Left renal pelvis (tissue), 4 donors: Measurements from ENCODE around the gene DRD2. TPM values are rescaled to one million over a fixed set of nuclear protein-coding genes. Genes with fewer than 3 reads are reported as not detected.

Experiments
- DNase-seq, 4 donors: peaks; one replicate each; pipeline ENCODE4 v3.0.0-alpha.2; 2013; ENCODE audit warnings: low read depth in 4 of 4, low spot score in 3 of 4
- polyA plus RNA-seq, 4 donors: library from polyadenylated mRNA; unstranded; fragments of 120-200 nt; gene quantifications; one replicate each; pipeline ENCODE4 v1.2.1, GENCODE V29; 2013; ENCODE audit not compliant: insufficient read length in 4 of 4

Gene DRD2
- polyA plus RNA-seq, 4 donors, result 0.21 to 0.91 (median 0.64) TPM

DNA sequence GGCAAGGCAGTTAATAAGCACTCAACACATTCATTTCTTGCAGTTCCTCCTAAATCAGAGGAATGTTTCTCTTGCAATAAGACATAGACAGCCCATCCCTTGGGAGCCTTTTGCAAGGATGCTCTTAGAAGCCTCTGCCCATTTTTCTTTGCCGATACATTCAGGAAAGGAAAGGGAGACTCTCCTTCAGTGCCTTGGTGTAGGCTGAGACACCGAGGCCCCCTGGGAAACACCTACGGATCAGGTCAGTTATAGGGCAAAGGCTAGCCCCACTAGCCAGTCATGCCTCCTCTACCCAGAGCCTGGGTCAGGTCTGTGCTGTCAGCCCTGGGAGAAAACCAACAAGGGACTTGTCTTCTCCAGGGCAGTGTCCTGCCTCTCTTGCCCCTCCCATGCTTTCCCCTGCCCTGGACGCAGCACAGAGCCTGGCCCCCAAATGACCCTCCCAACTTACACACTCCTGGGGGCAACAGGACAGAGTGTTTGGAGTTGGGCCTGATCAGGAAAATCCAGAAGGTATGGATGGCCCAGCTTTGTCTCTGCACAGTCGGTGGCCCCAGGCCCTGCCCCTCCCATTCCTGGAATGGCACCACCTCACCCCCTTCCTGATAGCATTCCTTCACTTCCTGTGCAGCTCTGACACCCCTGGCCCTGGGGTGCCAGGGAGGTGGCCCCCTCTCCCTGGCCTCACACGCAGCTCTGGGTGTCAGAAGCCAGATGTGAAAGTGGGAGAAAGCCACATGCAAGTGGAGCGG is 69.3 kb downstream of the DRD2 start:
- DNase-seq, result no peak

DNA sequence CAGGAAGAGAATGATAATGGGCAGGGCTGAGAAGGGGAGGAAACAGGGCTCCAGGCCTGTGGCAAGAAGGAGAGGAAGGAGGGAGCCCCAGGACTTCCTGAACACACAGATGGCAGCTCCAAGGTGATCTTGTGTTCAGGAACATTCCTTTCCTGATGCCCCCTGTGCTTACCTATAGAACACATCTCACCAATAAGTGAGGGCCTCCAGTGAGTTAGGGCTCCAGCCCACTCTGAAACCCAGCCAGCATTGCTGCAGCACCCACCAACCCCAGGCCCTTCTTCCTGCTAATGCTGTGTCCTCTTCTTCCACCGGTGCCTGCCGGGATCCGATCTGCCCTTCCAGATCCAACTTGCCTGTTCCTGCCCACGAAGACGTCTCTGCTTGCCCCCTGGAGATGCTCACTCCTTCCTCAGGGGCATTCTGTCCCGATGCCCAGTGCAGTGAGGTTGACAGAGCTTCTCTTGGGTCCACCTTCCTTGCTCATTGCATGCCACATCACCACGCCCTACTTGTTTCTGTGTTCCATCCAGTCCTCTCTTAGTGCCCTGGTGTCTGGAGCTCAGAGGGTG is 70.3 kb downstream of the DRD2 start:
- DNase-seq, result no peak

DNA sequence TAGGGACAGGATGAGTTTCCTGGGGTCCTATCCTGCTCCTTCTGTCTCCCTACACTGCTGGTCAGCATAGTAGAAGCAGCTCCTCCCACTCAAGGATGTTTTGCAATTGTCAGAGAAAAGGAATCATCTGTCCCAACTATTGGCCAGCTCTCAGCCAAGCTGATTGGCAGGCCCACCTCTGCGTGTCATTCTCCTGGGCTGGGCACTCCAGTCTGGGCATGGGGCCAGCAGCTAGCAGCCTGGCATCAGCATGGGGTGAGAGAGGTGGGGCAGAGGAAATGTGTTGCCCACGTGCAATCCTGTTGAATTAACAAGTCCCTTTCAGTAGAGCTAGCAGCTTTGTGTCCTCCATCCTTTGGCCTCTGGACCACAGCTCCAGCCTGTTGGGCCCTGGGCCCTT is 73.5 kb downstream of the DRD2 start:
- DNase-seq, result no peak

DNA sequence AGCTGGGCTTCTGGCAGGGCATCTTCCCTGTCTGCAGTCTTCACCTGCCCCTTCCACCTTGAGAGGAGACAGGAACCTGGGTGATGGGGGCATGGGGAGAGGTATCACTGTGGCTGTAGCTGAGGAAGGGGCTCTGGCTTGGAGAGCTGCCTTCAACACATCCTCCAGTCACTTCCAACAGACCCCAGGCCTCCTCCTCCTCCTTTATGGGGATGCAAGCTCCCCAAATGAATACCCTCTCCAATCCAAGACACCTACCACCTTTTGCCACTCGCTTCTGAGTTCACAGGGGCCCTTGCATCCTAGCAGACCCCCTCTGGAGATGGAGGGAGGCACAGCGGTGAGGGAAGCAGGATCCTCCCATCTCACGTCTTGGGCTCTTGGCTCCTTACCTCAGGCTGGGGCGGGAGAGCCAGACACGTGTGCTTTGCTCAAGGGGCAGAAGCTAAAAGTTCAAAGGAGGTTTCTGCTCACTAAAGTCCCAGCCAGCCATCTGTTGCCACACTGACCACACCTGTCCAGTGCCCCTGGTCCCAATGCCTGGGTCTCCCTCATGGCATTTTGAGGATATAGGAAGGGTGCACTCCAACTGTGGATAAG is 74.5 kb downstream of the DRD2 start:
- DNase-seq, result no peak

DNA sequence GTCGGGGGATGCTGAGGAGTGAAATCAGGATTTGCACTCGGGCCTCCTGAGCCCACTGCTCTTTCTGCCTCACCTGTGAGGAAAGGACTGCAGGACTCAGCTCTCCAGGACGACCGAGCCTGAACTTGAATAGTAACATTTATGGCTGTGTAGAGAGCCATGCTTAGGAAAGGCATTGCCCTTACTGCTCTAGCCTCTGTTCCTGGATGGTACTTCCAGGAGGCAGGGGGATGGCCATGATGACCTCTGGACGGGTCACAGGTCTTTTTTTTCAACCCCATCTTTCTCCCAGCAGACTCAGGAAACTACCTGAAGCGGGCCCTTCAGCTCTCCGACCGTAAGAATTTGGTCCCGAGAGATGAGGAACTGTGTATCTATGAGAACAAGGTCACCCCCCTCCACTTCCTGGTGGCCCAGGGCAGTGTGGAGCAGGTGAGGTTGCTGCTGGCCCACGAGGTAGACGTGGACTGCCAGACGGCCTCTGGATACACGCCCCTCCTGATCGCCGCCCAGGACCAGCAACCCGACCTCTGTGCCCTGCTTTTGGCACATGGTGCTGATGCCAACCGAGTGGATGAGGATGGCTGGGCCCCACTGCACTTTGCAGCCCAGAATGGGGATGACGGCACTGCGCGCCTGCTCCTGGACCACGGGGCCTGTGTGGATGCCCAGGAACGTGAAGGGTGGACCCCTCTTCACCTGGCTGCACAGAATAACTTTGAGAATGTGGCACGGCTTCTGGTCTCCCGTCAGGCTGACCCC is 76.3 kb downstream of the DRD2 start:
- DNase-seq, result no peak

DNA sequence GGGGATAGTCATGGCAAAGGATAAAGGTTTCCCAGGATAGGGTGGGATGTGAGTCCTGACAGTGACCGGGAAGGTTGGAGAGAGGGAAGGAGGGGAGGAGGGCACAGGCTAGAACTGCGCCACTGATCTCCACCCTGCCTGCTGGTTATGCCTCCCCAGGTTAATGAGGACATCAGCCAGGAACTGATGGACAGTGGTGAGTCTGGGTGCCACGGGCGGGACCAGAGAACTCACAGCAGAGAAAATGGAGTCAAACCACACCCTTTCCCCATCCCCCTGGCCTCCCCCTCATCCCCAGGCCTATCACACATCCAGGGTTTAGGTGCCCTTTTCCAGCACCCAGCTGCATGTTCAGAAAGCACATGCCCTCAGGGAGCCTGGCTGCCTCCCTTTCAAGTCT is 77.4 kb downstream of the DRD2 start:
- DNase-seq, result no peak

DNA sequence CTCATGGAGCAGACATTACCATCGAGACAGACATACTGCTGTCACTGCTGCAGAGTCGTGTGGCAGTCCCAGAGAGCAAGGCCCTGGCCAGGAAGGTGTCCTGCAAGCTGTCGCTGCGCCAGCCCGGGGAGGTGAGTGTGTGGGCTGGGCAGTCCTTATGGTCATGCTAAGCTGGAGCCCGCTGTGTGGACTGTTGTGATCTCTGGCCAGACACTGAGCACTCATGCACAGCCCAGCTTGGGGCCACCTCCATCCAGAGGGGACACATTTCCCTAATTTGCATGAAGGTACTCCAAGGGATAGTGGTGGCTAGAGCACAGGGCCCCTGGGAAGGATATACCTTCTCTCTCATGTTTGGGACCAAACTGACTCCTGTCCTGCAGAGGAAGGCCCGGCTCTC is 78.0 kb downstream of the DRD2 start:
- DNase-seq, result no peak

DNA sequence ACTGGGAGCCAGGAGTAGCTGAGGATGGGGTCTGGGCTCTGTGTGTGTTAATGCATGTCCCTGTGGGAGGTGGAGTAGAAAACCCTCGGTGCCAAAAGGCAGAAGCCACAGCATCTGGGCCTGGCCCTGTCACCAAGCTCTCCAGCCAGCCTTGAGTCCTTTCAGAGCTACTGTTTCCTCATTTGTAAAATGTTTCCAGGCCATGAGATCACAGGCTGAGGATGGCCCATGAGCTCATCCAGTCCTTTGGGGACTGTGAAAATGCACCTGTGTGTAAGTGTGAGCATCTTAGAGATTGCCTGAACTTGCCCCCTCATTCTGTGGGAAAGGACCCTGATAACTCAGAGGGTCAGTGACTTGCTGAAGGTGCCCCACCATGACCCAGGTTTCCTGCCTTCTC is 78.5 kb downstream of the DRD2 start:
- DNase-seq, result no peak

DNA sequence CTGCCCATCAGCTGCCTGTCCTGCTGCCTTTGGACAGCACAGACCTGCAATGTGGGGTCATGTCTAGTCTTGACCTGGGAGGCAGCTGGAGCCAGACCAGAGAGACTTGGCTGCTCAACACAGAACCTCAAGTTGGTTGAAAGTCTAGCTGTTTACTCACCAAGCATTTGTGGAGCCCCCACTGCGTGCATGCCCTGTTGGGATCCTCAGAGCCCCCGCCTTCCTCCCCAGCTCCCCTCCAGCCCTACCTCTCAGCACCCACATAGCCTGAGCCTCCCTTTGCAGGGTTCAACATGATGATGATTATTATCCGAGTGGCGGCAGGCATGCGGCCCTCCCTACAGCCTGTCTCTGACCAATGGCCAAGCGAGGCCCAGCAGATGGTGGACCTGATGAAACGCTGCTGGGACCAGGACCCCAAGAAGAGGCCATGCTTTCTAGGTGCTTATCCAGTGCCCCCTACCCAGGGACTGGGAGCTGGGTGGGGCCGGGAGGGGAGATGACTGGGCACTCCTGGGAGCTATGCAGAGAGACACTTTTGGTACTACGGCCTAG is 79.3 kb downstream of the DRD2 start:
- DNase-seq, result no peak

DNA sequence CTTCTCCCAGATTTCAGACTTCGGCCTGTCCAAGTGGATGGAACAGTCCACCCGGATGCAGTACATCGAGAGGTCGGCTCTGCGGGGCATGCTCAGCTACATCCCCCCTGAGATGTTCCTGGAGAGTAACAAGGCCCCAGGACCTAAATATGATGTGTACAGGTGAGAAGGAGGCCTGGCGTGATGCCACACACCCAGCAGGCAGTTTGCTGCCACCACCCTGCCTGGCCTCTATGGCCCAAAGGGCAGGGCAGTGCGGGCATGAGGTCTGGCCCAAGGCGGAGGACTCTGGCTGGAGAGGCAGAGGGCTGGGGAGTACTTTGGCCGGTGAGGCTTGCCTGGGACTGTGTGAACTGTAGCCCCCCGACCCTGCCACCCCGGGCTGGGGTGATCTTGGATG is 80.3 kb downstream of the DRD2 start:
- no peak for DNase-seq

DNA sequence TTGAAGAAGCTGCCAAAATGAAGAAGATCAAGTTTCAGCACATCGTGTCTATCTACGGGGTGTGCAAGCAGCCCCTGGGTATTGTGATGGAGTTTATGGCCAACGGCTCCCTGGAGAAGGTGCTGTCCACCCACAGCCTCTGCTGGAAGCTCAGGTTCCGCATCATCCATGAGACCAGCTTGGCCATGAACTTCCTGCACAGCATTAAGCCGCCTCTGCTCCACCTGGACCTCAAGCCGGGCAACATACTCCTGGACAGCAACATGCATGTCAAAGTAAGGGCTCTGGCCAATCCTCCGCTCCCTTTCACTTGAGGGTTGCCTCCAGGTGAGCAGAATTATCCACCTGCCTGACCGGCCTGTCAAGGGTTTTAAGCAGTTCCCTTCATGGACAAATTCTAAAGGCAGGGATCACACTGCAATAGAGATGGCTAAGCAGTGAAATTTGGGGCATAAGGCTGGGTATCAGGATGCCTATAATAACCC is 81.7 kb downstream of the DRD2 start:
- no peak for DNase-seq

DNA sequence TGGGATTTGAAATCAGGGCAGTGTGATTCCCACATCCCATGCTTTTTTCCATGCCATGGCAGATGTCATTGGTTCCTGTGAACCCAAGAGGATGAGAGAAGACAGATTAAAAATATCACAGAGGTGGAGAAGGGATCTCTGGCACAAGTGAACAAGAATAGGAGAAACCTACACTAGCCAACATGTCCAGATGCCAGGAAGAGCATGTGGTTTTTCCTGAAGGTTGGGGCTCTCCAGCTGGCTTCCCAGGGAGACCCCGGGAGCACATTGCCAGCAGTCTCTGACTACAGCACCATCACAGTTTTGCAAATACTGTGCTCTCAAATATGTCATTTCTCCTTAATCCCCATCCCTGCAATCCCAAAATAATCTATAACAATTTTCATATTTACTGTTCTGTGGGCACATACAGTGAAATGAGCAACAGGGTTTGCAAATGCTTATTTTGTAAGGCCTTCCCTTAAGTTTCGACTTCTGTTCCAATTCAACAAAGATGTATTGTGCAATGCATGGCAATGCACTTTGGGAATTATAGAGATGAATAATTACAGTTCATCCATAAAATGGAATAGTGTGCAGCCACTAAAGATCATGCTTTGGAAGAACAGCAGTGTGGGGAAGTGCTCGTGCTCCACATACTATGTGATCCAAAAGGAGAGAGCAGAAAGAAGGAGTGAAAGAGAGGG is 82.8 kb downstream of the DRD2 start:
- no peak for DNase-seq

DNA sequence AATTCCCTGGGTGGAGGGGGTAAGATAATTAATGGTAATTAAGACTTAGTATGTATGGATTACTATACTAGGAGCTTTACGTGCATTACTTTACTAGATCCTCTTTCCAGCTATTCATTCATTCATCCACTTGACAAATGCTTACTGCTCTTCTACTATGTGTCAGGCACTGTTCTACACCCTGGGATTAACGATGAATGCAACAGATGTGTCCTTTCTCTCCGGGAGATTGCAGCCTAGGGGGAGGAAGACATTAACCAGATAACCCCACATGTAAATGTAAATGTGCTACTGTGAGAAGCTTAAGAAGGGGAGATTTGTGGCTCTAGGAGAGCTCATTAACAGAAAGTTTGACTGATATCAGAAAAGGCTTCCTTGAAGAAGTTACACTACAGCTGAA is 85.9 kb downstream of the DRD2 start:
- DNase-seq, result no peak

DNA sequence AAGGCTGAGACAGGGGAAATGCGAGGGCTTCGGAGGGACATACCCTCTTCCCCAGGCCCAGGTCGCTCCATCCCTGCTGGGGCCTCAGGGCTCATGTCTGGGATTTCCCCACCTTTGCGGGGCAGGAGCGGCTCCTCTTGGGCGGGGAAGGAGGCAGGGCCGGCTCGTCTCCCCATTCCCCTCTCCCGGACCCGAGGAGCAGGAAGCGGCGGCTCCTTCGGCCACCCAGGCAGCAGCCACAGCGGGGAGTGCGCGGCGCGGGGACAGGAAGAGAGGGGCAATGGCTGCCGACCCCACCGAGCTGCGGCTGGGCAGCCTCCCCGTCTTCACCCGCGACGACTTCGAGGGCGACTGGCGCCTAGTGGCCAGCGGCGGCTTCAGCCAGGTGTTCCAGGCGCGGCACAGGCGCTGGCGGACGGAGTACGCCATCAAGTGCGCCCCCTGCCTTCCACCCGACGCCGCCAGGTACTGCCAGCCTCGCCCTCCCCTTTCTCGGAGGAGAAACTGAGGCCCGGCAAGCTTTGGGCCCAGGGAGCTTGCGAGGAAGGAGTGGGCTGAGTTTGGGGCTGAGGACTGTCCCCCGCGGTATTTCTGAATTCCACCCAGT is 87.5 kb downstream of the DRD2 start, which contains the start of gene ANKK1:
Gene ANKK1 (plus strand): TSS at position 175 of the 607 bp plus-strand sequence. CDS start 106 bp downstream, at position 281.
- DNase-seq, result peak in 1 of 4 donors; percentile 6

DNA sequence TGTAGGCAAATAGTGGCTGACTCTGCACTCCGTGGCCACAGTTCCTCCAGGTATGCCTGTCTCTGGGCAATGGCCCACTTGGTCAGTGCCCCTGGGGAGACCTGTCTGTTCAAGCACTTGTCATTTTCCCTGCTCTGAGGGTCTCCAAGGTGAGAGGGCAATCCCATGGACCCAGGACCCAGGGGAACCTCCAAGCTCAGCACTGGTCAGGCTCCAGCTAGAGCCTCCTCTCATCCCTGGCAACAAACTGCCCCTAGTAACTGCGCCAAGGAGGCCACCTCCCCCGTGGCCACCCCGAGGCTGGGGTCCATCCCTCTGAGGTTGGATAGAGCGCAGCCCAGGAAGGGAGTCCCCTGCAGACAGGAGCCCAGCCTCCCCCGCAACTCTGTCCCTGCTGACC is 88.3 kb downstream of the DRD2 start:
- no peak for DNase-seq

DNA sequence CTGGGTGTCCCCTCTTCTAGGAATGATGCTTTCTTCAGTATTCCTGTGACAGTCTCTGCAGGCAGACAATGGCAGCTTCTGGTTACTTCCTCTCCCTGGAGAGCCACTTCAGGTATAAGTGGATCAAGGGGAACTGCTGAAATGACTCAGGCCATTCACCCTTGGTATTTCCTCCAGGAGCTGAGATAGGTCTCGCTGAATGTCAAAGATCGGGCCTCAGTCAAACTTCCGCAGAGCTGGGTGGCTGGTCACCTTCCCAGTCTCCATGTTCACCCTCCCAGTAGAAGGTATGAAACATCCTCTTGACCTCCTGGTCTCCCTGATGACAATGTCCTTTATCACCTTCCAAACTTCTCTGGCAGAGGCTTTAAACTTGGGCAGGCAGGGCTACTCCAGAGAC is 89.4 kb downstream of the DRD2 start:
- DNase-seq, result no peak

DNA sequence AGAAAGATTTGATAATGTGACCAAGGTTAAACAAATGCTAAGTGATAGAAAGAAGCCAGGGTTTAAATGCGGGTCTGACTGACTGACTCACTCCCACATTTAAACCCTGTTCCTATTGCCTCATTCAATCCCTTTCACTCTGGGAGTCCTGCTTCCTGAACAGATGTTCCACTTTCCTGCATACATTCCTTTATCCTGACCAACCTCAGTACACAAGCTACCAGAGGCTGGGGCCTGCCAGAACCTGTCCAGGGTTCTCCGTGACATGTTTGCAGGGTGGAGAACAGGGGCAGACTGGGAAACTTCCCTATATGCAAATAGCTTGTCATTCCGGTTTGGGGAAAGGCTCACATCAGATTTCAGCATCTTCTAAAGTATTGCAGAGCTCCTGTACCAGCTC is 90.6 kb downstream of the DRD2 start:
- no peak for DNase-seq

DNA sequence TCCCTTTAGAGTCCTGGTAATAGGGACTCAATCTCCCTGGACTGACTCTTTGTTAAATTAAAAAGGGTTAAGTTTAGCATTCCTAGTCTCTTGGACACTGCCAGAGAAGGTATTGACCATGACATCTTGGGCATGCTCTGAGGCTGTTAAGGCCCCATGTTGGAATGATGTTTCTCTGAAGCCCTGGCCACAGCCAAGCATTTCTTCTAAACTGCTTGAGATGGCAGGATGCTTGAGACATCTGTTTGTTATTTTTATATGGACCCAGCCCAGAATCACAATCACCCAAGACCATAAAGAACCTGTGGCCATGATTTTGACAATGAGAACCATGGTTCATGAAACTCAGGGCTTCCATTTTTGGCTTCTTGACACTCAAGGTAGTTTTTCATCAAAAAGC is 93.1 kb downstream of the DRD2 start:
- DNase-seq, result no peak

DNA sequence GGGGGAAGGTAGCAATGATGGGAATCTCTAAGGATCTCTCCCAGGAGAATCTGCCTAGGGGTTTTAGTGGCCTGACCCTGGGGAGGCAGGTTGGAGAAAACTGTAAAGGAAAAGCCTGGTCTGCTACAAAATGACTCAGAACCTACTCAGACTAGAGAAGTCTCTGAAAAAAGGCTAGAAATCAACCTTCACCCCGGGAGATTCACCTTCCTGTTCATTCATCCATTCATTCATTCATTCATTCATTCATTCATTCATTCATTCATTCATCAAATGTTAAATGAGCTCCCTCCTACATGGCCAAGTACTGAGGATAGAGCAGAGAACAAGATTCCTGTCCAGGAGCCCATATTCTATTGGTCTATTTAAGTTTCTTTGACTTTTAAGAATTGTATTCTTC is 96.5 kb downstream of the DRD2 start:
- DNase-seq, result no peak
